ENCODE measurements around the gene PHKA2.

PHKA2 gene

GRCh38 chrX:18935893-18936292 is 48.0 kb downstream of the PHKA2 start:
- Histone ChIP-seq H3K4me3 (no peak overlapping the region), H3K27ac (no peak overlapping the region)

- Histone ChIP-seq H3K4me3 (no peak overlapping the region), H3K27ac (no peak overlapping the region)
Observed at GRCh38 chrX:18934708-18935107, 49.2 kb downstream of the PHKA2 start.

GRCh38 chrX:18933617-18934016 is 50.3 kb downstream of the PHKA2 start:
- Histone ChIP-seq H3K4me3 (no peak overlapping the region), H3K27ac (no peak overlapping the region)

GRCh38 chrX:18931972-18932371 is 51.9 kb downstream of the PHKA2 start:
- Histone ChIP-seq H3K27ac (no peak overlapping the region), H3K4me3 (no peak overlapping the region)

- no peak overlapping the region for H3K27ac ChIP-seq
- H3K4me3 ChIP-seq = no peak overlapping the region
Observed at GRCh38 chrX:18929775-18930174, 54.1 kb downstream of the PHKA2 start.

GRCh38 chrX:18927558-18927957 is 56.4 kb downstream of the PHKA2 start:
- Histone ChIP-seq H3K27ac (no peak overlapping the region), H3K4me3 (no peak overlapping the region)

GRCh38 chrX:18924507-18925088 is 59.3 kb downstream of the PHKA2 start:
- H3K4me3 ChIP-seq = no peak overlapping the region
- H3K27ac ChIP-seq = no peak overlapping the region

- H3K4me3 ChIP-seq = no peak overlapping the region
- H3K27ac ChIP-seq = no peak overlapping the region
Observed at GRCh38 chrX:18920566-18920965, 63.3 kb downstream of the PHKA2 start.

GRCh38 chrX:18920079-18920478 is 63.8 kb downstream of the PHKA2 start:
- no peak overlapping the region for H3K27ac ChIP-seq
- H3K4me3 ChIP-seq = no peak overlapping the region

GRCh38 chrX:18917831-18918230 is 66.1 kb downstream of the PHKA2 start:
- H3K4me3 ChIP-seq = no peak overlapping the region
- no peak overlapping the region for H3K27ac ChIP-seq

- no peak overlapping the region for H3K27ac ChIP-seq
- H3K4me3 ChIP-seq = no peak overlapping the region
Observed at GRCh38 chrX:18906286-18906685, 77.6 kb downstream of the PHKA2 start.

GRCh38 chrX:18900401-18900976 is 83.4 kb downstream of the PHKA2 start:
- H3K27ac ChIP-seq = no peak overlapping the region

GRCh38 chrX:18899796-18900380 is 84.0 kb downstream of the PHKA2 start:
- H3K27ac ChIP-seq = no peak overlapping the region

More at GRCh38 chrX:18900401-18900976, 83.4 kb downstream of the PHKA2 start:
- no peak overlapping the region for H3K4me3 ChIP-seq

GRCh38 chrX:18898492-18898891 is 85.4 kb downstream of the PHKA2 start:
- H3K27ac ChIP-seq = no peak overlapping the region
- no peak overlapping the region for H3K4me3 ChIP-seq

More at GRCh38 chrX:18899796-18900380, 84.0 kb downstream of the PHKA2 start:
- H3K4me3 ChIP-seq = no peak overlapping the region

- Histone ChIP-seq H3K27ac (no peak overlapping the region), H3K4me3 (no peak overlapping the region)
Observed at GRCh38 chrX:18898091-18898490, 85.8 kb downstream of the PHKA2 start.

GRCh38 chrX:18897611-18898010 is 86.3 kb downstream of the PHKA2 start:
- no peak overlapping the region for H3K4me3 ChIP-seq
- no peak overlapping the region for H3K27ac ChIP-seq

- H3K4me3 ChIP-seq = no peak overlapping the region
- H3K27ac ChIP-seq = no peak overlapping the region
Observed at GRCh38 chrX:18896680-18897544, 87.0 kb downstream of the PHKA2 start.

GRCh38 chrX:18895189-18895951 is 88.5 kb downstream of the PHKA2 start:
- no peak overlapping the region for H3K4me3 ChIP-seq
- no peak overlapping the region for H3K27ac ChIP-seq

- no peak overlapping the region for H3K27ac ChIP-seq
- H3K4me3 ChIP-seq = no peak overlapping the region
Observed at GRCh38 chrX:18894156-18894555, 89.8 kb downstream of the PHKA2 start.

- H3K4me3 ChIP-seq = no peak overlapping the region
- no peak overlapping the region for H3K27ac ChIP-seq
Observed at GRCh38 chrX:18893536-18893935, 90.4 kb downstream of the PHKA2 start.

Data from skin epidermis (tissue), 12 donors.